HS-27A (cell line): Measurements from ENCODE around the gene QSOX1.

ENCODE experiments used
- DNase-seq: peaks from one replicate; pipeline ENCODE4 v3.0.0-alpha.2; 2012; ENCODE audit warnings: low read depth, missing footprints

The QSOX1 gene

DNA sequence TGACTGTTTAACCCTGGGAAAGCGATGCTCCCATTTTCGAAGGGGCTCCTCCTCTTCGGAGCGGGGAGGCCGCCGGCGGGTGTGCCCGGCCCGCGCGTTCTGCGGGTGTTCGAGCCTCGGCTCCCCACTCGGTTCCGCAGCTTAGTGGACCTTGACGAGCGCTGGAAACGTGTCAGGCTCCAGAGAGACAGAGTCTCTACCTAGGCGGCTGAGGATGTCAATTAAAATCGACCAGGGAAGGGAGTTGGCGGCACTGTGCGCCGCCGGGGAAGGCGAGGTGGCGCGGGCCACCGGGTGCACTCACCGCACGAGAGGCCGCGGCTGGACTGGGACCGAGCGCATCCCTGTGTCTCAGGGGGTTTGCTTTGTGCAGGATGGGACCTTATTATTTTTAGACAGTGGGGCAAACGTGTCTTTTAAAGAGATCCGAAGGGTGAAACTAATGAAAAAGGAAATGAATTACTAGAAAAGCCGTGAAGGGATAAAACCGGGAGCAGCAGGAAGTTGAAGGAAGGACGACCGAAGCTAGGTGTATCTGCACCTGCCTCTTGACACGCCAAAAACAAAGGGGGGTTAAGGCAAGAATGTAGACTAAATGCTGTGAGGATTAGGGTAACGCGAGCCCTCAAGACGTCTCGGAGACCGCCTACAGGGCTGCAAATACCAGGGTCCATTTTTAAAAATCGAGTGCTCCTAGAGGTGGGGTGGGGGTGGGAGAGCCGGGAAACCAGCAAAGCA, 81.0 kb downstream of the QSOX1 start:
- no peak for DNase-seq

DNA sequence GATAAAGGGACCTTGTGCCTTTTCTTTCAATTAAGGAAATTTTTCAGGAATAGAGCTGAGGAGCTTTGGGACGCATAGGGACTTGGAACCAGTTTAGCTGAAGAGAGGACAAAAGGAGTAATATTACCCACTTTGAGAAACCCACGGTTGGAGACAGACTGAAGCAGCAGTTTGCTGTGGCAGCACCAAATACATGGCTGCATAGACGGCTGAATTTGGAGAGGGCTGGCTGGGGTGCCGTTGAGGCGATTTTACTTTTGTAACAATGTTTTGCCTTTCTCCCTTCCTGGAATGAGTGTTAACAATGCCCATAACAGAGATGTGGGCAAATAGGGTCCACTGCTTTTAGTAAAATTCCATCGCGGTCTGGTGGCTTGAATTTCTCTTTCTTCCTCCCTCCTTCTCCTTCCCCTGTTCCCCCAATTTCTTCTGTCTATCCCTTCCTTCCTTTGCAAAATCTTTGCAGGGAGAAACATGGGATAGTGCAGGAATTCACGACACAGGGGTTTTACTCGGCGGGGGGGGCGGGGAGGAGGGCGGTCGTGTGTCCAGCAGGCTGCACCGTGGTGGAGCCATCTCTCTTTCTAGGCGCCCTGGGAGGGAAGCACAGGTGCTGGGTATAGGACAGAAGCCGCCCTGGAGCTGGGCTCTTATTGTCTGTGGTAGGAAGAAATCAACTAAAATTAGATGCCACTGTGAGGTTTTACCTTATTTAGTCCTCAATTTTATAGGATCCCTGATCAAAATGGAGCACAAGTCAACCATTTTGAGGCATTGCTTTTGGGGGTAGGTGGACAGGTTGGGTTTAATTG, 82.2 kb downstream of the QSOX1 start:
- no peak for DNase-seq

DNA sequence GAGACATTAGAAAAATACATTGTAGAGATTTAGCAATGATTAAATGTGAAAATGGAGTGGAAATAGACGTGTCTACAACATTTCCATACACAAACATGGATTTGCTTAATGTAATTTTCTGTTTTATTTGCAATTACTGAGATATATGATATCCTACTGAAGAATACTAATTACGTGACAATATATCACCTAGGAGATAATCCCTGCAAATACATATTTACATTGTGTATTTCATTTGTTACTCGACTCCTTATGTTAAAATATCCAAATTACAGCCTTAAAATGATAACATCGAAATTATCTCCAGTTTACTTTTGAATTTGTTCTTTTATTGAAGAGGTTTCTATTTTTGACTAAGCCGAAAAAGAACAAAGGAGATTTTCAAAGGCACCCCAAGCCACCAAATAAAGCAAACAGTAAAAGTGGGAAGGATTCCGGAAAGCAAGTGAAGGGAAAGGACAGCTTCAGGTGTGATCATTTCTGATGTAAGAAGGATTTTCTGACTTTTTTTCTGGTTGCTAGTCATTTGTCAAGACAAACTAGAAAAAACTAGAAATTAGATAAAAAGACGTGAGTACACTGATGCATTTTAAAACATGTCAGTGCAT, 83.3 kb downstream of the QSOX1 start:
- no peak for DNase-seq

DNA sequence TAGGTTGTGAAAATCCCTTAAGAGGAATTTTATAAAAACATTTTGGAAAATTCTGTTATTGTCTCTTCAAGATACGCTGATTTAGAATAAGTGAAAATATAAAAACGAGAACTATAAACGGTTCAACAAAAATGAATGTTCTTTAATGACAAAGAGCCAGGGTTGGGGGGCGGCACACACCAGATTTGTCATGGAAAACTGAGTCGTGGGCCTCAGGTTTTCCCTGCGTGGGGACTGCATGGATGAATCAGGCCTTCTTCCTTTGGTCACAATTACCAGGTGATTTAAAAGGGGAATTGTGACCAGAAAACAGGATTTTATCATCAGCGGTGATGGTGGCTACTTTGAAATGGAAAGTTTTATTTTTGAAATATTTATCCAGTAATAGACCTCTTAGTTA, 84.0 kb downstream of the QSOX1 start:
- no peak for DNase-seq

DNA sequence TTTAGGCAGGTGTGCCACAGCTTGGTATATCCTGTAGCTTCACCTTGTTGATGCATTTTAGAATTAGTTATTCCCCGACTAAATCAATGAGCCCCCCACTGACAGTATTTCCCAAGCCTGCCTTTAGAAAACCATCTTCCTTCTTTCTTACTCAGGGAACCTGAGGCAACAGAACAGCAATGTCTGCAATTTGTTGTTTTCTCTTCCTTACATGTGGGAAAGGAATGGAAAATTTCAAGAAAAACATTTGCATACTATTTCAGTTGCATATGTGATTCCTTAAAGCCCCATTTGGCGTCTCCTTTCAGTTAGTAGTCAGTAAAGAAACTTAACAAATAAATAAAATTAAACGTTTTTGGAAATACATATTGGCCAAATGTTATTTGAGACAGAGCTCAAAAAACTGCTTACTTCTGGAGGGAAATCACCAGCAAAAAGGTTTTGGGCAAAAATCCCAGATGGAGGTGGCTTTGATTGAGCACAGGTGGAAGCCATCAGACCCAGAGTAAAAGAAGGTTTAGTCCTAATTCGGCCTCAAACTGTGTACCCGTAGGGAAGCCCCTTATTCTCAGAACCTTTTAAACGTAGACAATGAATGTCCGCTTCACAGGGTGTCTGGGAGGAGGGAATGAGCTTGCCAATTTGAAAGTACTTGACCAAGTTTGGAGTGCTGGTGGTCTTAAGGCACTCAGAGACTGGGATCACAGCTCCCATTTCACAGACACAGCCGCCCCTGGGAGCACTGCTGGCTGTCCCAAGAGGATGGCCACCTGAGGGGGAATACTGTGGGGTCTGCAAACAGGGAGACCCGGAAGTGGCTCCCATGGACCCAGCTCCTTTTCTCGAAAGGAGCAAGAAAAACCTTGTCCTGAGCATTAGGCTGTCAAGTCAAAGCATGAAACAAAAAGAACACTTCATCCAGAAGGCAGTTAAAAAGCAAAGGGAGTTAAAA, 84.8 kb downstream of the QSOX1 start:
- no peak for DNase-seq

- no peak for DNase-seq
Observed at GRCh38 chr1:180241716-180242544, 87.3 kb downstream of the QSOX1 start.

DNA sequence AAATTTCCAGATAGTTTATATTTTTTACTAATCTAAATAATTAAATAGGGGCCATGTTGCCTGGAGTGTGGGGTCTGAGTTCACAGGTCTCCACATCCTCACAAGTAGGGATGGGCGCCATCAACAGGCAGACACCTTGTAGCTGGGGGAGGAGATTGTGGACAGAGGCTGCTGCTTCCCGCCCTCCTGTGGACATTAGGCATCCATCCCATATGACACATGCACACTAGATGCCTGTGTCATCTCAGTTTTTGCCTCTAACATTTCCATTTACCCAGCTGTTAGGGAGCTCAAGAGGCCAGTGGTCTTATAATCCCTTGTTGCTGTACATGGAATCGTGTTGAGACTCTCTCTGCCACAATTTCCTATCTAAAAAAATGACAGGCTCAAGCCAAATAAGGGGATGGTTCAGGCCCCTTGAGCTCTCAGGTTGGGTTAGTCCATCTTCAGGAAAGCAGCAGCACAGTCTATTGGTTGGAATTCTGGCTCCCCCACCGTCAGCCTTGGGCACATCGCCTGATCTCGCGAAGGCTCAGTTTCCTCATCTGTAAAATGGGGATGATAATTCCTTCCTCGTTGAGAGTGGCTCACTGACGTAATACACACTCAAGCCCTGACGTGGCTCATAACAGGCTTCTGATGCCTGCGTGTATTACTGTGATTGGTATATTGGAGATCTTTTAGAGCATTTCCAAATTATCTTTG, 89.0 kb downstream of the QSOX1 start:
- no peak for DNase-seq

GRCh38 chr1:180244840-180245239, 90.2 kb downstream of the QSOX1 start:
- no peak for DNase-seq

- DNase-seq, result no peak
Observed at GRCh38 chr1:180246579-180246978, 91.9 kb downstream of the QSOX1 start.

DNA sequence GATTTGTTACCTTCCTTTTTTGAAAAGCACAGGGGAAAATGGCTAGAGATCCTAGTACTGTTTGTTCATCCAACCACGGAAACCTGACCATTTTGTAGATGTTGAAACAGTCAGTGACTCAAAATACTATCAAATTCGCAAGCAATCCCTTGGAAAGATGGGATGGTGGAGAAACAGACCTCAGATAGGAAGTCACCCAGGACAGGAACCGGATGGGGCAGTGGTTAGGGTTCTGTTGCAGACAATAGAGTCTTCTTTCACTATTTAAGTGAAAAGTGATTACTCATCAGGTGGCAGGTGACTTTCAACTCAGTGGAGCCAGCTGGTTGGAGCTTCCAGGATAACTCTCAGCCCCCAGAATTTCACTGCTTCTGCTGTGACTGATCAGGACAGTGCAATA, 92.4 kb downstream of the QSOX1 start:
- no peak for DNase-seq

- no peak for DNase-seq
Observed at GRCh38 chr1:180247580-180247979, 92.9 kb downstream of the QSOX1 start.

DNA sequence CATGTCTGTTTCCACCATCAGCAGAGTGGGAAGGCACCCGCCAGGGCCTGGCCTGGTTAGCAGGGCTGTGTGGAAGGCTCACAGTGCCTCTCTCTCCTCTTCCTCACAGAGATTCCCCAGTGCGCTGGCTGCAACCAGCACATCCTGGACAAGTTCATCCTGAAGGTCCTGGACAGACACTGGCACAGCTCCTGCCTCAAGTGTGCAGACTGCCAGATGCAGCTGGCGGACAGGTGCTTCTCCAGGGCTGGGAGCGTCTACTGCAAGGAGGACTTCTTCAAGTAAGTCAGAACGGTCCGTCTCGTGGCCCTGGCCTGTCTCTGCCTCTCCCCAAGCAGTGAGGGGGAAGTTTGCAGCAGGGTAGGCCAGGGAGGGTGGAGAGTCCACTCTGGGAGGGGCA, 93.5 kb downstream of the QSOX1 start:
- no peak for DNase-seq

- no peak for DNase-seq
Observed at GRCh38 chr1:180248731-180249681, 94.3 kb downstream of the QSOX1 start.

- DNase-seq, result no peak
Observed at GRCh38 chr1:180249725-180250498, 95.2 kb downstream of the QSOX1 start.

GRCh38 chr1:180250499-180250770, 95.8 kb downstream of the QSOX1 start:
- DNase-seq, result no peak

DNA sequence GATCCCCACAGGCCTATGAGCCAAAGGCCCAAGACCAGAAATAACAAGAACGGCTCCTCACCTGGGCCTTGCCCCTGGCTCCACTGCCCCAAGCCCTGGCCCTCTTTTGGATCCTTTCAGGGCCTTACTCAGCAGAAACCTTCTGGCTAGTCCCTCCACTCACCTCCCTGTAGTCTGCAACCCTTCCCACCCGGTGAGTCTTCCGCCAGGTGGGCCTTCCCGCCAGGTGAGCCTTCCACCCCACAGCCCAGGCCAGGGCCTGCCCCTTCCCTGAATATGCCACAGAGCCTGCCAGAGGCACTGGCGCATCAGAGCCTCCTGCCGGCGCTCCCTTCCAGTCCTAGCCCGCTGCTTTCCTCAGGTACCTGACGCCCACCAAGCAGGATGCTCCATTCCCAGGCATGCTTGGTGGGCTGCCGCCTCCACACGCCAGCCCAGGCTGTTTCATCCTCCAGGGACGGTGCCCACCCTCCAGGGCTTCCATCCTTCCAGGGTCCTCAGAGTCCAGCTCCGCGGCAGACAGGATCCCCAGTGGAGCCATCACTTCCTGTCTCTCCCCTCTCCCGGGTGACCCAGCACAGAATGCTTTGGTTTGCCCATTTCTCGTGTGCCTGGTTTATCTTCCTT, 96.3 kb downstream of the QSOX1 start:
- DNase-seq, result no peak

GRCh38 chr1:180251526-180252305, 97.0 kb downstream of the QSOX1 start:
- DNase-seq, result no peak
